CD4-positive, alpha-beta T cell (primary cell): ENCODE data around the gene IL20RA. TPM values are rescaled to one million over a fixed set of nuclear protein-coding genes. Genes with fewer than 3 reads are reported as not detected.

ENCODE experiments used
- ATAC-seq: fragments of 200-7000 bp; cut with Tn5 transposase; one replicate; pipeline ENCODE4 v1.10.0; 2022; ENCODE audit warnings: mild to moderate bottlenecking; ENCODE audit not compliant: poor library complexity
- CTCF ChIA-PET: fragments of 350-600 bp; sonication (Branson Sonifier 250); formaldehyde crosslinking; loops from one replicate; lab custom pipeline; 2021; ENCODE audit warnings: antibody characterized with exemption, inconsistent platforms; lab: Charles Lee
- POLR2A ChIA-PET: fragments of 350-600 bp; sonication (Branson Sonifier 250); formaldehyde crosslinking; loops from one replicate; lab custom pipeline; 2021; ENCODE audit warnings: antibody characterized with exemption, inconsistent platforms; lab: Charles Lee
- DNase-seq, 14 experiments: peaks; one replicate each; pipeline ENCODE4 v3.0.0-alpha.2; 2013 to 2020; ENCODE audit warnings: mixed read lengths in 2 of 14
- H3K27ac ChIP-seq, 2 donors: one replicate each; pipeline versions ENCODE4 v1.5.1 to v1.7.0; 2013; ENCODE audit warnings: low read length in 2 of 2, low read depth in 1 of 2, mild to moderate bottlenecking in 1 of 2
- H3K27me3 ChIP-seq, 2 experiments: 1 replicate in 1 of 2; 2 replicates in 1 of 2; pipeline versions ENCODE4 v1.6.1 to v1.7.0; 2013; ENCODE audit warnings: low read length in 2 of 2, control low read depth in 1 of 2, mild to moderate bottlenecking in 1 of 2, moderate library complexity in 1 of 2; ENCODE audit not compliant: insufficient read depth in 2 of 2, control insufficient read depth in 1 of 2
- H3K36me3 ChIP-seq: one replicate; pipeline ENCODE4 v1.6.1; 2013; ENCODE audit warnings: low read length, control low read depth; ENCODE audit not compliant: insufficient read depth
- H3K4me1 ChIP-seq: one replicate; pipeline ENCODE4 v1.6.1; 2013; ENCODE audit warnings: low read length, control low read depth; ENCODE audit not compliant: insufficient read depth
- H3K4me3 ChIP-seq: one replicate; pipeline ENCODE4 v1.5.1; 2013; ENCODE audit warnings: mild to moderate bottlenecking, low read length, moderate library complexity
- H3K9me3 ChIP-seq, 2 experiments: 1 replicate in 1 of 2; 2 replicates in 1 of 2; pipeline versions ENCODE4 v1.6.1 to v1.7.0; 2013; ENCODE audit warnings: low read length in 2 of 2, mild to moderate bottlenecking in 2 of 2, control low read depth in 1 of 2, moderate library complexity in 1 of 2; ENCODE audit not compliant: control insufficient read depth in 1 of 2, insufficient read depth in 1 of 2
- H3K27ac Mint-ChIP-seq: one replicate; pipeline ENCODE4 v1.8.0; 2020; ENCODE audit warnings: mixed read lengths
- H3K27me3 Mint-ChIP-seq: one replicate; pipeline ENCODE4 v1.8.0; 2021; ENCODE audit warnings: mixed read lengths
- H3K36me3 Mint-ChIP-seq: one replicate; pipeline ENCODE4 v1.8.0; 2021; ENCODE audit warnings: low read depth, mixed read lengths
- H3K4me1 Mint-ChIP-seq: one replicate; pipeline ENCODE4 v1.8.0; 2021; ENCODE audit warnings: low read depth, mixed read lengths
- H3K4me3 Mint-ChIP-seq: one replicate; pipeline ENCODE4 v1.8.0; 2020; ENCODE audit warnings: mild to moderate bottlenecking, mixed read lengths
- H3K9me3 Mint-ChIP-seq: one replicate; pipeline ENCODE4 v1.8.0; 2020; ENCODE audit warnings: mixed read lengths
- CTCF ChIP-seq: fragments of 200-600 bp; IDR thresholded peaks from one replicate; pipeline ENCODE4 v1.8.0; 2022; ENCODE audit warnings: antibody characterized with exemption, mild to moderate bottlenecking
- intact Hi-C, 2 experiments: fragments of 100-400 bp; cut with DNase I in 1 of 2; cut with micrococcal nuclease in 1 of 2; formaldehyde crosslinking; loops; one replicate each; pipeline versions ENCODE4 v1.15.1 to v1.9.0; 2023 to 2025; cut with DNase I, micrococcal nuclease
- total RNA-seq, 174 experiments: library from RNA in 2 of 174; stranded (reverse) in 2 of 174; gene quantifications; one replicate each; pipeline ENCODE4 v1.2.3 and lab custom pipeline; 2021 to 2026

Gene IL20RA
- total RNA-seq, 2 experiments from 2014 or later = not detected

DNA sequence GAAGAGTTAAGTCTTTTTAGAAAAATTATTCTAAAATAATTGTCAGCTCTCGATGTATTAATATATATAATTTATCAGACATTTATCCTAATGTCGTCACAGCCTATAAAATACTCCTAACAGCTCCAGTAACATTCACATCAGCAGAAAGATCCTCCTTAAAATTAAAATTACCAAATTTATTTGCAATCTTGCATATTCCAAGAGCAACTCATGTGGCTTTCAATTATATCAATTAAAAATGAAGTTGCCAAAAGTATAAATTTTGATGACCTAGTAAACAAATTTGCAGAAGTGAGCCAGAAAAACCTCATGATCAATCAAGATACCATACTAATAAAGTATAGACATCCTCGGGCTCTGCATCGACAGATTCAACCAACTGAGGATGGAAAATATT lies 60.2 kb downstream of the IL20RA start:
- ATAC-seq (no peak), DNase-seq (no peak)
- no peak for TF ChIP-seq CTCF
- Mint-ChIP-seq H3K4me3 (no peak overlapping the region), H3K4me1 (no peaks in the 10 kb centered on the region), H3K27me3 (peaks cover 56% of the 10 kb centered on the region), H3K9me3 (no peaks in the 10 kb centered on the region), H3K36me3 (no peaks in the 10 kb centered on the region), H3K27ac (no peak overlapping the region)
- intact Hi-C loops = no loop called here
- peaks cover 20 to 29% of the 10 kb centered on the region in 2 experiments for H3K27me3 ChIP-seq
- ChIA-PET POLR2A (no interaction called here), CTCF (no interaction called here)
- H3K27ac ChIP-seq = no peak overlapping the region
- no peak overlapping the region for H3K4me3 ChIP-seq
- H3K4me1 ChIP-seq = peaks cover 3% of the 10 kb centered on the region
- H3K36me3 ChIP-seq = no peaks in the 10 kb centered on the region
- H3K9me3 ChIP-seq = peaks cover 0 to 2% of the 10 kb centered on the region in 2 experiments

- H3K27me3 ChIP-seq = peaks cover 13 to 28% of the 10 kb centered on the region in 2 experiments
- no peaks in the 10 kb centered on the region for H3K9me3 ChIP-seq
- Mint-ChIP-seq H3K27ac (no peak overlapping the region), H3K27me3 (peaks cover 54% of the 10 kb centered on the region), H3K9me3 (no peaks in the 10 kb centered on the region), H3K4me3 (no peak overlapping the region), H3K36me3 (no peaks in the 10 kb centered on the region), H3K4me1 (no peaks in the 10 kb centered on the region)
- H3K27ac ChIP-seq = no peak overlapping the region
- ChIA-PET CTCF (interaction anchor here (0.7 kb wide), 1 partner anchor 8 kb away, joined by 3 read pairs; no protein-coding TSS in a partner anchor), POLR2A (no interaction called here)
- TF ChIP-seq CTCF = no peak
- no peak overlapping the region for H3K4me3 ChIP-seq
- ATAC-seq (no peak), DNase-seq (no peak)
- intact Hi-C loops = no loop called here
- no peaks in the 10 kb centered on the region for H3K4me1 ChIP-seq
- H3K36me3 ChIP-seq = no peaks in the 10 kb centered on the region
Observed at GRCh38 chr6:136983687-136984086, 61.1 kb downstream of the IL20RA start.

- DNase-seq = no peak
- Mint-ChIP-seq H3K4me3 (no peak overlapping the region), H3K27ac (no peak overlapping the region), H3K4me1 (no peaks in the 10 kb centered on the region), H3K27me3 (peaks cover 49% of the 10 kb centered on the region), H3K9me3 (no peaks in the 10 kb centered on the region), H3K36me3 (no peaks in the 10 kb centered on the region)
- Histone ChIP-seq H3K36me3 (no peaks in the 10 kb centered on the region), H3K9me3 (no peaks in the 10 kb centered on the region), H3K4me1 (no peaks in the 10 kb centered on the region), H3K4me3 (no peak overlapping the region), H3K27me3 (peaks cover 10 to 21% of the 10 kb centered on the region in 2 experiments), H3K27ac (no peak overlapping the region)
- ChIA-PET POLR2A (interaction anchor here (0.6 kb wide), 1 partner anchor 306 kb away, joined by 4 read pairs; no protein-coding TSS in a partner anchor), CTCF (interaction anchor here (0.7 kb wide), 2 partner anchors 8 to 102 kb away, joined by 3 read pairs; no protein-coding TSS in a partner anchor)
- intact Hi-C loops = no loop called here
- no peak for ATAC-seq
- no peak for TF ChIP-seq CTCF
Observed at GRCh38 chr6:136982928-136983327, 61.8 kb downstream of the IL20RA start.
